BLaER1 treated with 17β-estradiol and CSF1 and Interleukin-3, amounts not matched to agents 10 nM and 100 nM (cell line): ENCODE data around the gene OR10H2.
"Not testable (repeated sequence)": the region's sequence is repeated elsewhere in the genome, so short reads cannot be mapped to it uniquely, and the experiment has no call there.

Experiments
- H3K27ac ChIP-seq, 11 experiments: shearing (Covaris generic); formaldehyde crosslinking; 2 replicates each; pipeline ENCODE4 v1.8.1; 2022
- H3K27me3 ChIP-seq, 11 experiments: shearing (Covaris generic); formaldehyde crosslinking; 2 replicates each; pipeline ENCODE4 v1.8.1; 2022
- H3K36me3 ChIP-seq, 11 experiments: shearing (Covaris generic); formaldehyde crosslinking; 2 replicates each; pipeline ENCODE4 v1.8.1; 2022
- H3K4me1 ChIP-seq, 10 experiments: shearing (Covaris generic); formaldehyde crosslinking; 2 replicates each; pipeline ENCODE4 v1.8.1; 2022
- H3K4me2 ChIP-seq, 11 experiments: shearing (Covaris generic); formaldehyde crosslinking; 2 replicates each; pipeline ENCODE4 v1.8.1; 2022
- H3K4me3 ChIP-seq, 10 experiments: shearing (Covaris generic); formaldehyde crosslinking; 2 replicates each; pipeline ENCODE4 v1.8.1; 2022
- H3K9ac ChIP-seq, 11 experiments: shearing (Covaris generic); formaldehyde crosslinking; 2 replicates each; pipeline ENCODE4 v1.8.1; 2022
- H3K9me3 ChIP-seq, 11 experiments: shearing (Covaris generic); formaldehyde crosslinking; replicated peaks in 1 of 11; 2 replicates each; pipeline ENCODE4 v1.8.1; 2022
- H4K20me1 ChIP-seq, 11 experiments: shearing (Covaris generic); formaldehyde crosslinking; 2 replicates each; pipeline ENCODE4 v1.8.1; 2022
- Cebpa-rat ChIP-seq, 11 experiments: shearing (Covaris generic); IDR thresholded peaks; 2 replicates each; pipeline ENCODE4 v1.8.1; 2022

Gene OR10H2

DNA sequence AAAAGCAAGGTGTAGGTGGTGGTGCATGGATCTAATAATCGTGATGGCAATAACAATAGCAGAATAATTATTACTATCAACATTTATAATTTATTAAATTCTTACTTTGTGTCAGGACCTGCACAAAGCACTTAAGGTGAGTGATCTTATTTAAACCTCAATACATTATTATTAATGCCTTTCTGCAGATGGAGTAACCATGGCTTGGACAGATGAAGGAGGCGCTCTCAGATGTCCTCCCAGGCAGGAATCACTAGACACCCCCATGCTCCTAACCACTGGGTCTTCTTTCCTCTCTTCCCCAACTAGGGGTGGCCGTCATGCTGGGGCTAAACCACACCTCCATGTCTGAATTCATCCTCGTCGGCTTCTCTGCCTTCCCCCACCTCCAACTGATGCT, at the start of gene OR10H2:
Gene OR10H2 (plus strand): TSS at position 301 of the 400 bp plus-strand sequence. CDS start 20 bp downstream, at position 321.
- Histone ChIP-seq H4K20me1 (no peaks in the 10 kb centered on the region), H3K9me3 (no peaks in the 10 kb centered on the region; a peak in 1 of 22 replicates), H3K27me3 (no peaks in the 10 kb centered on the region), H3K9ac (no peak within 1 kb of the TSS), H3K4me1 (no peaks in the 10 kb centered on the region), H3K4me3 (no peak within 1 kb of the TSS), H3K27ac (no peak within 1 kb of the TSS), H3K4me2 (no peak within 1 kb of the TSS), H3K36me3 (no peaks in the 10 kb centered on the region)
- no peak for TF ChIP-seq Cebpa-rat (IDR thresholded peaks at IDR 0.05)

DNA sequence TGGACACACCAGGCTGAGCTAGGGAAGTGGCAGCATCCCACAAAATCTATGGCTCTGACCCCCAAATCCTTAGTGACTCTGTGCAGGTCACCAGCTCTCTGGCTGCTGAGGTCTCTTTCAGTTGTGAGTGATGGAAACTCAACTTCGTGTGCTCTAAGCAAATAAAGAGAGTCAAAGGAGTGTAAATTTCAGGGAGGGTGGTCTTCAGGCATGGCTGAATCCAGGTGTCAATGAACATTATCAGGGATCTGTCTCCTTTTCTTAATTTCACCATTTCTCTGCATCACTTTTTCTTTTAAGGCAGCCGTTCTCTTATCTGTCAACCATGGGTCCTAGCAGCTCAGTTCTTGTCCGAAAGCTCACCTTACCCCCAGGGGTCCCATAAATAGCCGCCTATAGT, 48.7 kb upstream of the OR10H2 start:
- Histone ChIP-seq H4K20me1 (no peaks in the 10 kb centered on the region; a peak in 2 of 22 replicates), H3K27me3 (no peaks in the 10 kb centered on the region), H3K27ac (no peak overlapping the region), H3K9ac (no peak overlapping the region), H3K4me3 (no peak overlapping the region), H3K36me3 (no peaks in the 10 kb centered on the region), H3K9me3 (no peaks in the 10 kb centered on the region), H3K4me1 (no peaks in the 10 kb centered on the region), H3K4me2 (no peak overlapping the region)
- TF ChIP-seq Cebpa-rat (IDR thresholded peaks at IDR 0.05): no peak

DNA sequence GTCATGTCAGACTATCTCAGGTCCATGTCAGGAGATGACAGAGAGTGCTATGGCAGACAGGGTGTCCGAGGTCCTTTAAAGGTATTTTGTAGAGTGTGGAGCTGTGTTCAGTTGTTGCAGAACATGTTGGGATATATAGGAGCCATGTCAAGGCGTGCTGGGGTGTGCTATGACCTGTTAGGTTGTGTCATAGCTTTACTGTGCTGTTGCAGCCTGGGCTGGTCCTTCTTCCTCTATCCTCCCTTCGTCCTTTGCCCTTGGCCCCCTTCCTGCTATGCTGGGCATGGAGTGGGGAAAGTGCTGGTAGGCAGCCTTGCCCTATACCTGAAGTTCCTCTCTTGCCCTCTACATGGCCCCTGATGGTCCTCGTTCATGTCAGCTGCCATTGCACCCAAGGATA, 48.0 kb upstream of the OR10H2 start:
- not testable (repeated sequence) for H3K9me3 ChIP-seq, H3K4me1 ChIP-seq, H3K27ac ChIP-seq, H3K4me3 ChIP-seq, H3K9ac ChIP-seq, H4K20me1 ChIP-seq, H3K27me3 ChIP-seq, H3K4me2 ChIP-seq, H3K36me3 ChIP-seq

DNA sequence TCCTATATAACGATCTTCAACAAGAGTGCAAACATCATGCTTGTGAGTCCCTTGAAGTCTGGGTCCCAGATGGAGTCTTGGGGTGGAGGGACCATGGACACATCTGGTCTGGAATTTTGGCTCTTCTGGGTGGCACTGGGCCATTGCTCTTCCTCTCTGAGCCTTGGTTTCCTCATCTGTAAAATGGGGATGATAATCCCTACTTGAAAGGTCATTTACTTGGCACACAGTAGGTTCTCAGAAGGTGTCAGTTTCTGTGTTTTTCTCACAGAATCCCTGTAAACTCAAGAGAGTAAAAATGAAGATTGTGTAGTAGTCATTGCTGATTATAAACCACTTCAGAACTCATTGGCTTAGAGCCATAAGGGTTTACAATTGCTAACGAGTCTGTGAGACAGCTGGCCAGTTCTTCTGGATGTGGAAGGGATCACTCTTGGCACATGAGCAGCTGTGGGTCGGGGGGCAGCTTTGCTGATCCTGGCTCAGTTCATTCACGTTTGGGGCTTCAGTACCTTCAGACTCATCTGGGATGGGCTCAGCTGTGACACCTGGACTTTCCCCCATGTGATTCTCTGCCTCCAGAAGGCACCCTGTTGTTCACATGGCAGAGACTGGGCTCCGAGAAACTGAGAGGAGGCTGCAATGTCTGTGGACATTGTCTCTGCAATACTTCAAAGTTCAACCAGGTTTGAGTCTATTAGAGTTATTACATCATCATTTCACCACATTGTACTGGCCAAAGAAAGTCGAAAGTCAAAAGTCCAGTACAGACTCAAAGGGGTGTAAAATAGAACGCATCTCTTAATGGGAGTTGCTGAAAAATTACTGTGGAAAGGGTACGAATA, 47.1 kb upstream of the OR10H2 start:
- peak in 1 of 11 experiments; percentile 23; a peak in 1 of 22 replicates for TF ChIP-seq Cebpa-rat (IDR thresholded peaks at IDR 0.05)
- Histone ChIP-seq H3K27ac (no peak overlapping the region), H3K4me1 (no peaks in the 10 kb centered on the region), H3K9ac (no peak overlapping the region), H3K36me3 (no peaks in the 10 kb centered on the region), H3K4me2 (no peak overlapping the region), H3K4me3 (no peak overlapping the region), H3K9me3 (no peaks in the 10 kb centered on the region), H3K27me3 (no peaks in the 10 kb centered on the region), H4K20me1 (no peaks in the 10 kb centered on the region; a peak in 2 of 22 replicates)

DNA sequence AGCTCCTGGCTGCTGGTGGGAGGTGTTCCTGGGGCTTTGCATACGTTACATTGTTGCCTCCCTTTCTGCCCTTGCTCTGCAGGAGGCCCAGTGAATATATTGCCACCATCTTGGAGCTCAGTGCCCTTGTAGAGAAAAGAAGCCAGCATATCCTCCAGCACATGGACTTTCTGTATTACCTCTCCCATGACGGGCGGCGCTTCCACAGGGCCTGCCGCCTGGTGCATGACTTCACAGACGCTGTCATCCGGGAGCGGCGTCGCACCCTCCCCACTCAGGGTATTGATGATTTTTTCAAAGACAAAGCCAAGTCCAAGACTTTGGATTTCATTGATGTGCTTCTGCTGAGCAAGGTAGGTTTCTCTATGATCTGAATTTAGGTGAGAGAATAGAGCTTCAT, 44.4 kb upstream of the OR10H2 start:
- Histone ChIP-seq H3K27me3 (no peaks in the 10 kb centered on the region), H3K4me2 (no peak overlapping the region), H3K27ac (no peak overlapping the region), H3K36me3 (no peaks in the 10 kb centered on the region), H3K9ac (no peak overlapping the region), H3K9me3 (peaks cover 5 to 12% (median 10%) of the 10 kb centered on the region in 11 experiments; a peak in 19 of 22 replicates), H3K4me3 (no peak overlapping the region), H3K4me1 (no peaks in the 10 kb centered on the region), H4K20me1 (no peaks in the 10 kb centered on the region; a peak in 2 of 22 replicates)
- TF ChIP-seq Cebpa-rat (IDR thresholded peaks at IDR 0.05): no peak

GRCh38 chr19:15684828-15685227, 43.0 kb upstream of the OR10H2 start:
- no peaks in the 10 kb centered on the region; a peak in 2 of 22 replicates for H4K20me1 ChIP-seq
- no peaks in the 10 kb centered on the region for H3K36me3 ChIP-seq
- TF ChIP-seq Cebpa-rat (IDR thresholded peaks at IDR 0.05): no peak
- no peak overlapping the region for H3K4me2 ChIP-seq
- no peaks in the 10 kb centered on the region for H3K4me1 ChIP-seq
- H3K9me3 ChIP-seq: peaks cover 10 to 25% (median 17%) of the 10 kb centered on the region in 11 experiments; a peak in 20 of 22 replicates
- no peak overlapping the region for H3K4me3 ChIP-seq
- no peak overlapping the region for H3K9ac ChIP-seq
- H3K27ac ChIP-seq: no peak overlapping the region
- H3K27me3 ChIP-seq: no peaks in the 10 kb centered on the region

GRCh38 chr19:15696654-15697194, 31.1 kb upstream of the OR10H2 start:
- peak overlapping the region; percentile 5 to 66 (median 53); a peak in 18 of 20 replicates for H3K4me3 ChIP-seq
- H3K4me2 ChIP-seq: peak overlapping the region; percentile 62 to 91 (median 79)

GRCh38 chr19:15701757-15702533, 25.9 kb upstream of the OR10H2 start:
- H3K27ac ChIP-seq: peak overlapping the region in 6 of 11 experiments; percentile 34 to 59 (median 50); a peak in 9 of 22 replicates
- H3K4me1 ChIP-seq: peaks cover 14 to 32% (median 26%) of the 10 kb centered on the region in 10 experiments
- H3K36me3 ChIP-seq: no peaks in the 10 kb centered on the region
- H3K9ac ChIP-seq: no peak overlapping the region; a peak in 1 of 22 replicates
- no peaks in the 10 kb centered on the region for H4K20me1 ChIP-seq
- TF ChIP-seq Cebpa-rat (IDR thresholded peaks at IDR 0.05): no peak
- no peak overlapping the region for H3K4me3 ChIP-seq
- peak overlapping the region; percentile 33 to 71 (median 56); a peak in 19 of 22 replicates for H3K4me2 ChIP-seq
- no peaks in the 10 kb centered on the region for H3K27me3 ChIP-seq
- H3K9me3 ChIP-seq: peaks cover 2 to 12% (median 5%) of the 10 kb centered on the region in 11 experiments; a peak in 15 of 22 replicates

More at GRCh38 chr19:15696654-15697194, 31.1 kb upstream of the OR10H2 start:
- peak overlapping the region in 6 of 11 experiments; percentile 18 to 54 (median 36); a peak in 9 of 22 replicates for H3K9ac ChIP-seq
- H3K4me1 ChIP-seq: peaks cover 7 to 23% (median 18%) of the 10 kb centered on the region in 10 experiments; a peak in 19 of 20 replicates
- H3K36me3 ChIP-seq: no peaks in the 10 kb centered on the region
- no peaks in the 10 kb centered on the region for H4K20me1 ChIP-seq
- H3K9me3 ChIP-seq: peaks cover 20 to 35% (median 30%) of the 10 kb centered on the region in 11 experiments
- peak overlapping the region in 9 of 11 experiments; percentile 48 to 77 (median 66); a peak in 17 of 22 replicates for H3K27ac ChIP-seq
- H3K27me3 ChIP-seq: no peaks in the 10 kb centered on the region
- TF ChIP-seq Cebpa-rat (IDR thresholded peaks at IDR 0.05): no peak

- H3K4me3 ChIP-seq: no peak overlapping the region
- peak overlapping the region in 8 of 11 experiments; percentile 14 to 67 (median 54); a peak in 12 of 22 replicates for H3K27ac ChIP-seq
- H3K36me3 ChIP-seq: no peaks in the 10 kb centered on the region
- H3K9ac ChIP-seq: peak overlapping the region in 1 of 11 experiments; percentile 25; a peak in 1 of 22 replicates
- no peaks in the 10 kb centered on the region for H4K20me1 ChIP-seq
- H3K4me1 ChIP-seq: peaks cover 12 to 27% (median 21%) of the 10 kb centered on the region in 10 experiments
- H3K9me3 ChIP-seq: peaks cover 0 to 13% (median 4%) of the 10 kb centered on the region in 11 experiments; a peak in 6 of 22 replicates
- no peak for TF ChIP-seq Cebpa-rat (IDR thresholded peaks at IDR 0.05)
- peak overlapping the region; percentile 33 to 71 (median 56) for H3K4me2 ChIP-seq
- no peaks in the 10 kb centered on the region for H3K27me3 ChIP-seq
These were observed 25.3 kb upstream of the OR10H2 start for GRCh38 chr19:15702534-15702930.
